GM21526 (cell line): Measurements from ENCODE around the gene PYGO2.
A peak's percentile ranks its signal among the peaks of the same experiment; 100 is the strongest.

ENCODE experiments used
- ATAC-seq: cut with Tn5 transposase; IDR thresholded peaks from one replicate; pipeline ENCODE4 v1.9.1; 2021; ENCODE audit warnings: moderate library complexity; ENCODE audit not compliant: unreplicated experiment, low FRiP score

PYGO2 gene

GRCh38 chr1:154966111-154966510 lies 4.5 kb upstream of the PYGO2 start:
- no peak for ATAC-seq

- ATAC-seq, result no peak
These were observed 2.8 kb upstream of the PYGO2 start for GRCh38 chr1:154964359-154964758.

GRCh38 chr1:154963643-154964042 lies 2.1 kb upstream of the PYGO2 start:
- ATAC-seq, result no peak

GRCh38 chr1:154962795-154963330 lies 1.3 kb upstream of the PYGO2 start:
- ATAC-seq, result no peak

GRCh38 chr1:154962156-154962749 lies 671 bp upstream of the PYGO2 start:
- no peak for ATAC-seq

- ATAC-seq, result no peak
These were observed 991 bp downstream of the PYGO2 start for GRCh38 chr1:154960446-154961136.

GRCh38 chr1:154959426-154959780 lies 2.2 kb downstream of the PYGO2 start:
- ATAC-seq, result no peak

- no peak for ATAC-seq
These were observed 2.7 kb downstream of the PYGO2 start for GRCh38 chr1:154958681-154959425.

- ATAC-seq, result no peak
These were observed 3.5 kb downstream of the PYGO2 start for GRCh38 chr1:154958036-154958435.

GRCh38 chr1:154957091-154957657 lies 4.4 kb downstream of the PYGO2 start:
- ATAC-seq, result no peak

- ATAC-seq, result no peak
These were observed 5.0 kb downstream of the PYGO2 start for GRCh38 chr1:154956544-154956941.

- ATAC-seq, result peak; percentile 51
These were observed 5.7 kb downstream of the PYGO2 start, which contains the start of gene PBXIP1 for GRCh38 chr1:154955718-154956543. TSS of gene PBXIP1 (minus strand) at chr1:154956099. CDS start at chr1:154953721, 2,378 bp downstream.

GRCh38 chr1:154955039-154955717 lies 6.4 kb downstream of the PYGO2 start:
- no peak for ATAC-seq

GRCh38 chr1:154954541-154954940 lies 7.0 kb downstream of the PYGO2 start:
- no peak for ATAC-seq

- ATAC-seq, result no peak
These were observed 8.0 kb downstream of the PYGO2 start for GRCh38 chr1:154953611-154954038.

GRCh38 chr1:154952664-154953063 lies 8.9 kb downstream of the PYGO2 start:
- no peak for ATAC-seq

- ATAC-seq, result no peak
These were observed 9.5 kb downstream of the PYGO2 start for GRCh38 chr1:154951901-154952657.

GRCh38 chr1:154948079-154948478 lies 13.5 kb downstream of the PYGO2 start:
- ATAC-seq, result no peak
